Loucy (cell line): ENCODE results near the gene RFPL2.
"Not testable (repeated sequence)": the region's sequence is repeated elsewhere in the genome, so short reads cannot be mapped to it uniquely, and the experiment has no call there.

Experiments used
- H2AFZ ChIP-seq: fragments of 200-600 bp; sonication (generic); 2 replicates; pipeline ENCODE4 v1.6.0; 2016; ENCODE audit warnings: antibody characterized with exemption, mild to moderate bottlenecking, low read length, moderate library complexity
- H3F3A ChIP-seq: fragments of 200-600 bp; 2 replicates; pipeline ENCODE4 v1.6.0; 2016; ENCODE audit warnings: antibody characterized with exemption, low read depth, mild to moderate bottlenecking
- H3K27me3 ChIP-seq: fragments of 200-600 bp; sonication (generic); 2 replicates; pipeline ENCODE4 v1.6.1; 2014; ENCODE audit warnings: low read length, mild to moderate bottlenecking; ENCODE audit not compliant: insufficient read depth, poor library complexity, severe bottlenecking
- H3K36me3 ChIP-seq: fragments of 200-600 bp; sonication (generic); 2 replicates; pipeline ENCODE4 v1.6.1; 2016; ENCODE audit warnings: low read length; ENCODE audit not compliant: insufficient read depth
- H3K4me1 ChIP-seq: fragments of 200-600 bp; sonication (generic); 2 replicates; pipeline ENCODE4 v1.5.1; 2014; ENCODE audit warnings: low read length, mild to moderate bottlenecking; ENCODE audit not compliant: insufficient read depth, poor library complexity, severe bottlenecking
- H3K4me2 ChIP-seq: fragments of 200-600 bp; sonication (generic); 2 replicates; pipeline ENCODE4 v1.6.0; 2014; ENCODE audit warnings: antibody characterized with exemption, low read length, low read depth, mild to moderate bottlenecking; ENCODE audit not compliant: poor library complexity, severe bottlenecking
- H3K4me3 ChIP-seq: fragments of 200-600 bp; sonication (generic); 2 replicates; pipeline ENCODE4 v1.5.1; 2014; ENCODE audit warnings: low read length, mild to moderate bottlenecking, mixed read lengths; ENCODE audit not compliant: poor library complexity, severe bottlenecking
- H3K79me2 ChIP-seq: fragments of 200-600 bp; sonication (generic); 2 replicates; pipeline ENCODE4 v1.6.1; 2014; ENCODE audit warnings: low read length; ENCODE audit not compliant: insufficient read depth
- H3K9ac ChIP-seq: fragments of 200-600 bp; sonication (generic); 2 replicates; pipeline ENCODE4 v1.6.0; 2014; ENCODE audit warnings: mild to moderate bottlenecking, low read depth, low read length, moderate library complexity; ENCODE audit not compliant: poor library complexity, severe bottlenecking
- H3K9me2 ChIP-seq: fragments of 200-600 bp; sonication (generic); replicated peaks from 2 replicates; pipeline ENCODE4 v1.6.1; 2016; ENCODE audit warnings: low read depth, low read length, mixed read lengths
- H3K9me3 ChIP-seq: fragments of 200-600 bp; sonication (generic); 2 replicates; pipeline ENCODE4 v1.6.1; 2014; ENCODE audit warnings: mild to moderate bottlenecking, antibody characterized with exemption, low read length, low read depth; ENCODE audit not compliant: insufficient read depth
- H4K20me1 ChIP-seq: fragments of 200-600 bp; sonication (generic); 2 replicates; pipeline ENCODE4 v1.6.0; 2014; ENCODE audit warnings: antibody characterized with exemption, low read length, mild to moderate bottlenecking; ENCODE audit not compliant: insufficient read depth, poor library complexity, severe bottlenecking
- CTCF ChIP-seq: fragments of 200-600 bp; sonication (generic); conservative IDR thresholded peaks from 2 replicates; pipeline ENCODE4 v1.5.1; 2014; ENCODE audit warnings: mild to moderate bottlenecking, antibody characterized with exemption, low read length
- EZH2phosphoT487 ChIP-seq: fragments of 200-600 bp; IDR thresholded peaks from 2 replicates; pipeline ENCODE4 v1.6.1; 2018; ENCODE audit warnings: antibody characterized with exemption, mild to moderate bottlenecking, moderate library complexity, borderline replicate concordance

RFPL2 gene

GRCh38 chr22:32144496-32145274 lies 60.2 kb downstream of the RFPL2 start:
- no peak overlapping the region for H3K4me3 ChIP-seq

GRCh38 chr22:32142600-32142999 lies 62.3 kb downstream of the RFPL2 start:
- no peak overlapping the region for H3K9ac ChIP-seq
- H4K20me1 ChIP-seq: no peaks in the 10 kb centered on the region
- TF ChIP-seq EZH2phosphoT487: no peak
- TF ChIP-seq CTCF: no peak

More at GRCh38 chr22:32144496-32145274, 60.2 kb downstream of the RFPL2 start:
- TF ChIP-seq CTCF (no peak), EZH2phosphoT487 (no peak)
- no peaks in the 10 kb centered on the region for H3K79me2 ChIP-seq
- no peak overlapping the region for H3K9ac ChIP-seq
- H2AFZ ChIP-seq: no peak overlapping the region
- H3K9me3 ChIP-seq: no peaks in the 10 kb centered on the region
- H3K9me2 ChIP-seq: no peaks in the 10 kb centered on the region
- H4K20me1 ChIP-seq: no peaks in the 10 kb centered on the region
- H3K36me3 ChIP-seq: no peaks in the 10 kb centered on the region
- H3K27me3 ChIP-seq: no peaks in the 10 kb centered on the region
- no peak overlapping the region for H3K4me2 ChIP-seq
- H3K4me1 ChIP-seq: peaks cover 11% of the 10 kb centered on the region
- no peaks in the 10 kb centered on the region for H3F3A ChIP-seq

DNA sequence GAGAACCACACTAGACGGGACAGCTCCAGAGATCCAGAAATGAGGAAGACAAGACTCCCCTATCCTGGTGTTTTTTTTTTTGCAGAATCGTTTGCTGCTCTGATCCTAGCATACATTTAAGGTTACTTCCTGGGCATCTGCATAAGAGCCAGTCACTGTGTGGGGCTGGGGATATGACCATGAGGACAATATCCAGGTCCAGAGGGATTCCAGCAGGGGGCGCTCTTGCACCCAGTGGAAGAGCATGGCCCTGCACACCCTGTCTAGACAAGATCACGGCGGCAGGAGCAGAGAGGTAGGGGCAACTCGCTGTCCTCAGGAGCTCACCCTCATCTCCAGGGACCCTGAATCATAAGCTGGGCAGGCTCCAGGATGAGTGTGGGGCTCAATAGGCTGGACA lies 64.2 kb downstream of the RFPL2 start:
- H4K20me1 ChIP-seq, H3K79me2 ChIP-seq, H3K9ac ChIP-seq, H3K36me3 ChIP-seq, H3K4me3 ChIP-seq, H3K9me3 ChIP-seq, H2AFZ ChIP-seq, H3F3A ChIP-seq, H3K4me2 ChIP-seq, H3K27me3 ChIP-seq, H3K9me2 ChIP-seq: not testable (repeated sequence)
- peaks cover 18% of the 10 kb centered on the region for H3K4me1 ChIP-seq
- peak; percentile 57 for TF ChIP-seq CTCF

More at GRCh38 chr22:32142600-32142999, 62.3 kb downstream of the RFPL2 start:
- Histone ChIP-seq H3K9me2 (no peaks in the 10 kb centered on the region), H3K36me3 (no peaks in the 10 kb centered on the region), H2AFZ (no peak overlapping the region), H3K9me3 (no peaks in the 10 kb centered on the region), H3F3A (no peaks in the 10 kb centered on the region), H3K27me3 (no peaks in the 10 kb centered on the region), H3K4me2 (no peak overlapping the region), H3K4me1 (peaks cover 16% of the 10 kb centered on the region), H3K4me3 (no peak overlapping the region), H3K79me2 (no peaks in the 10 kb centered on the region)
